Stimulated activated naive CD8-positive, alpha-beta T cell treated with anti-CD3 and anti-CD28 coated beads, Interleukin-15, amount 100 ng/mL, for 72 hours (primary cell): ENCODE results near the gene DNAJC15.
"Not testable (repeated sequence)": the region's sequence is repeated elsewhere in the genome, so short reads cannot be mapped to it uniquely, and the experiment has no call there.

Source experiments
- ATAC-seq: fragments of 150-1000 bp; cut with Tn5 transposase; 2 replicates; pipeline ENCODE4 v1.10.0; 2021; ENCODE audit warnings: mild to moderate bottlenecking, moderate library complexity
- DNase-seq, 2 donors: peaks; one replicate each; pipeline ENCODE4 v3.0.0; 2021 to 2022
- H3K27ac Mint-ChIP-seq, 2 donors: one replicate each; pipeline ENCODE4 v1.8.0; 2022; ENCODE audit warnings: mild to moderate bottlenecking in 2 of 2, mixed read lengths in 2 of 2, moderate library complexity in 2 of 2
- H3K27me3 Mint-ChIP-seq: one replicate; pipeline ENCODE4 v1.8.0; 2022; ENCODE audit warnings: mixed read lengths
- H3K4me1 Mint-ChIP-seq: one replicate; pipeline ENCODE4 v1.8.0; 2022; ENCODE audit warnings: mild to moderate bottlenecking, mixed read lengths
- H3K4me3 Mint-ChIP-seq, 2 donors: one replicate each; pipeline ENCODE4 v1.8.0; 2022; ENCODE audit warnings: mild to moderate bottlenecking in 2 of 2, mixed read lengths in 2 of 2, moderate library complexity in 1 of 2
- H3K9me3 Mint-ChIP-seq, 2 donors: one replicate each; pipeline ENCODE4 v1.8.0; 2022; ENCODE audit warnings: mixed read lengths in 2 of 2

DNAJC15 gene

GRCh38 chr13:43021926-43022670 is 1.3 kb upstream of the DNAJC15 start:
- no peaks in the 10 kb centered on the region for H3K27me3 Mint-ChIP-seq
- DNase-seq (no peak), ATAC-seq (no peak)
- no peak overlapping the region for H3K4me3 Mint-ChIP-seq
- H3K9me3 Mint-ChIP-seq: no peaks in the 10 kb centered on the region
- H3K4me1 Mint-ChIP-seq: peaks cover 21% of the 10 kb centered on the region
- H3K27ac Mint-ChIP-seq: no peak overlapping the region

GRCh38 chr13:43022934-43023288 is 475 bp upstream of the DNAJC15 start:
- Mint-ChIP-seq H3K9me3 (no peaks in the 10 kb centered on the region), H3K27me3 (no peaks in the 10 kb centered on the region)

GRCh38 chr13:43026262-43026661 is 2.9 kb downstream of the DNAJC15 start:
- Mint-ChIP-seq H3K27me3 (no peaks in the 10 kb centered on the region), H3K27ac (no peak overlapping the region), H3K4me3 (no peak overlapping the region), H3K4me1 (peaks cover 31% of the 10 kb centered on the region), H3K9me3 (no peaks in the 10 kb centered on the region)
- no peak for DNase-seq
- ATAC-seq: no peak

More at GRCh38 chr13:43022934-43023288, 475 bp upstream of the DNAJC15 start:
- ATAC-seq: no peak
- Mint-ChIP-seq H3K27ac (peak overlapping the region in 1 of 2 donors; percentile 97), H3K4me1 (peaks cover 24% of the 10 kb centered on the region), H3K4me3 (peak overlapping the region; percentile 92 to 98)
- no peak for DNase-seq

GRCh38 chr13:43030548-43030947 is 7.2 kb downstream of the DNAJC15 start:
- Mint-ChIP-seq H3K27me3 (no peaks in the 10 kb centered on the region), H3K4me1 (peaks cover 26% of the 10 kb centered on the region), H3K27ac (peak overlapping the region in 1 of 2 donors; percentile 2), H3K4me3 (no peak overlapping the region), H3K9me3 (peaks cover 0 to 9% of the 10 kb centered on the region in 2 donors)
- DNase-seq (no peak), ATAC-seq (no peak)

- peaks cover 0 to 9% of the 10 kb centered on the region in 2 donors for H3K9me3 Mint-ChIP-seq
- H3K4me1 Mint-ChIP-seq: peaks cover 25% of the 10 kb centered on the region
- DNase-seq (no peak), ATAC-seq (no peak)
- no peak overlapping the region for H3K27ac Mint-ChIP-seq
- no peaks in the 10 kb centered on the region for H3K27me3 Mint-ChIP-seq
- H3K4me3 Mint-ChIP-seq: no peak overlapping the region
These were observed 8.5 kb downstream of the DNAJC15 start for GRCh38 chr13:43031881-43032280.

GRCh38 chr13:43033038-43033437 is 9.7 kb downstream of the DNAJC15 start:
- Mint-ChIP-seq H3K9me3 (peaks cover 0 to 9% of the 10 kb centered on the region in 2 donors), H3K4me3 (no peak overlapping the region), H3K27ac (no peak overlapping the region), H3K27me3 (no peaks in the 10 kb centered on the region), H3K4me1 (peaks cover 24% of the 10 kb centered on the region)
- ATAC-seq: peak; percentile 42
- DNase-seq: no peak

- H3K4me3 Mint-ChIP-seq: no peak overlapping the region
- peaks cover 0 to 9% of the 10 kb centered on the region in 2 donors for H3K9me3 Mint-ChIP-seq
- H3K4me1 Mint-ChIP-seq: peaks cover 39% of the 10 kb centered on the region
- no peaks in the 10 kb centered on the region for H3K27me3 Mint-ChIP-seq
- DNase-seq: no peak
- ATAC-seq: no peak
- H3K27ac Mint-ChIP-seq: peak overlapping the region in 1 of 2 donors; percentile 63
These were observed 13.2 kb downstream of the DNAJC15 start for GRCh38 chr13:43036351-43037250.

- peaks cover 61% of the 10 kb centered on the region for H3K4me1 Mint-ChIP-seq
- no peak overlapping the region for H3K27ac Mint-ChIP-seq
- no peaks in the 10 kb centered on the region for H3K9me3 Mint-ChIP-seq
- no peak for DNase-seq
- no peak for ATAC-seq
- no peak overlapping the region for H3K4me3 Mint-ChIP-seq
- no peaks in the 10 kb centered on the region for H3K27me3 Mint-ChIP-seq
These were observed 16.6 kb downstream of the DNAJC15 start for GRCh38 chr13:43039966-43040365.

GRCh38 chr13:43040581-43041368 is 17.4 kb downstream of the DNAJC15 start:
- not testable (repeated sequence) for H3K4me3 Mint-ChIP-seq, DNase-seq, H3K9me3 Mint-ChIP-seq, ATAC-seq, H3K27me3 Mint-ChIP-seq, H3K27ac Mint-ChIP-seq
- peaks cover 66% of the 10 kb centered on the region for H3K4me1 Mint-ChIP-seq

GRCh38 chr13:43041369-43041921 is 18.1 kb downstream of the DNAJC15 start:
- Mint-ChIP-seq H3K4me1 (peaks cover 72% of the 10 kb centered on the region), H3K27ac (peak overlapping the region in 1 of 2 donors; percentile 61), H3K27me3 (no peaks in the 10 kb centered on the region), H3K4me3 (no peak overlapping the region), H3K9me3 (no peaks in the 10 kb centered on the region)
- ATAC-seq (no peak), DNase-seq (no peak)

- no peaks in the 10 kb centered on the region for H3K9me3 Mint-ChIP-seq
- peaks cover 70% of the 10 kb centered on the region for H3K4me1 Mint-ChIP-seq
- DNase-seq: no peak
- peak overlapping the region in 1 of 2 donors; percentile 17 for H3K4me3 Mint-ChIP-seq
- ATAC-seq: peak; percentile 76
- no peaks in the 10 kb centered on the region for H3K27me3 Mint-ChIP-seq
- H3K27ac Mint-ChIP-seq: peak overlapping the region in 1 of 2 donors; percentile 0
These were observed 19.1 kb downstream of the DNAJC15 start for GRCh38 chr13:43042410-43042921.

- Mint-ChIP-seq H3K4me1 (peaks cover 69% of the 10 kb centered on the region), H3K27me3 (no peaks in the 10 kb centered on the region), H3K9me3 (no peaks in the 10 kb centered on the region), H3K27ac (peak overlapping the region; percentile 39 to 83), H3K4me3 (peak overlapping the region in 1 of 2 donors; percentile 11)
- DNase-seq (no peak), ATAC-seq (no peak)
These were observed 21.4 kb downstream of the DNAJC15 start for GRCh38 chr13:43044720-43045301.

GRCh38 chr13:43045302-43045773 is 22.0 kb downstream of the DNAJC15 start:
- Mint-ChIP-seq H3K4me3 (peak overlapping the region; percentile 11 to 32), H3K27ac (peak overlapping the region; percentile 39 to 66), H3K4me1 (peaks cover 70% of the 10 kb centered on the region)
- not testable (repeated sequence) for H3K9me3 Mint-ChIP-seq, H3K27me3 Mint-ChIP-seq
- ATAC-seq (peak; percentile 44), DNase-seq (peak in 1 of 2 donors; percentile 54)

- Mint-ChIP-seq H3K9me3 (no peaks in the 10 kb centered on the region), H3K4me1 (peaks cover 65% of the 10 kb centered on the region), H3K27me3 (no peaks in the 10 kb centered on the region), H3K27ac (peak overlapping the region in 1 of 2 donors; percentile 29), H3K4me3 (no peak overlapping the region)
- DNase-seq: no peak
- ATAC-seq: no peak
These were observed 22.9 kb downstream of the DNAJC15 start for GRCh38 chr13:43046259-43046658.
